CD4-positive, alpha-beta T cell treated with Interferon gamma for 1 hour (primary cell): ENCODE measurements around the gene PLPP3.
"Not testable (repeated sequence)": the region's sequence is repeated elsewhere in the genome, so short reads cannot be mapped to it uniquely, and the experiment has no call there.

ENCODE experiments used
- DNase-seq: peaks from one replicate; pipeline ENCODE4 v3.0.0-alpha.2; 2020

Gene PLPP3

GRCh38 chr1:56578963-56579875 lies at the start of gene PLPP3:
Gene PLPP3 (minus strand): TSS chr1:56579563. CDS start chr1:56579016, 547 bp downstream.
- peak; percentile 11 for DNase-seq

- no peak for DNase-seq
Measured at GRCh38 chr1:56627636-56628039, 48.3 kb upstream of the PLPP3 start.

- DNase-seq: no peak
Measured at GRCh38 chr1:56627019-56627635, 47.8 kb upstream of the PLPP3 start.

- no peak for DNase-seq
Measured at GRCh38 chr1:56626546-56626945, 47.2 kb upstream of the PLPP3 start.

DNA sequence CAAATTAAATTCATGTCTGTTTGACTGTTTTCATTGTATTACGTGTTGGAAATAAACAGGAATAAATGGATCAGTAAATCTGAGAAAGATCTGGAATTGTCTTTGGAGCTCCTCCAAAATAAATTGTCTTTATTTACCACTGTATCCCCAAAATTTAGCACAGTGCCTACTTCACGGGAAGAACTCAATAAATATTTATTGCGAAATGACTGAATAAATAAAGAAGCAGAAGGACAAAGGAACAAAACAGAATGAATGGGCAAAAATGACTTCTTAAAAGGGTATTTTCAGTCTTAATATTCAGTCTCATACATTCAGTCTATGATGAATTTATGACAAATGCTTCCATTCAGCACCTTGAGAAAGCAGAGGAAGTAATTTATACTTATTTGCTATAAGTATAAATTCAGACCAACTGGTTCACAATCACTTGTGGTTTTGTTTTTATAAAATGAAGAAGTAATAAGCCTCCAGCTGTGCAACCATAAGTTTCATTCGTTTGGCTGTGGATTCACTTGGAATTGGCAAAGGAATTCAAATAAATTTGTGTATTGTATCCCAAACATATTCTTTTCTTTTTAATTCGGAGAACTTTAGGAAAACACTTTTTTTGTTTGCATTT lies 46.6 kb upstream of the PLPP3 start:
- no peak for DNase-seq

DNA sequence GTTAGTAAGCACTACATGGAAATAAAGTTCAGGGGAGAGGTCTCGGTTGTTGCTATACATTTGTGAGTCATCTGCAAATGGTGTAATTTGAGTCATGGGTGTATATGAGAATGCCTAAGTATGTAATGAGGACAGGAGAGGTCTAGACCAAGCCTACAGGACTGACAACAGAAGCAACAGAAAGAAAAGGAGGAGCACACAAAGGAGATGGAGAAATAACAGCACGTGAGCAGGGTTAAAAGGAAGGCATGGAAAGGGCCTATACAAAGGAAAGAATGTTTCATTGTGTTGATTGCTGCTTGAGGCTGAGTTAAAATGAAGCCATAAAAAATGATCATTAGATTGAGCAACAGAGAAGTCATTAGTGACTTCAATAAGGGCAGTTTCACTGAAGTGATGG lies 37.8 kb upstream of the PLPP3 start:
- no peak for DNase-seq

DNA sequence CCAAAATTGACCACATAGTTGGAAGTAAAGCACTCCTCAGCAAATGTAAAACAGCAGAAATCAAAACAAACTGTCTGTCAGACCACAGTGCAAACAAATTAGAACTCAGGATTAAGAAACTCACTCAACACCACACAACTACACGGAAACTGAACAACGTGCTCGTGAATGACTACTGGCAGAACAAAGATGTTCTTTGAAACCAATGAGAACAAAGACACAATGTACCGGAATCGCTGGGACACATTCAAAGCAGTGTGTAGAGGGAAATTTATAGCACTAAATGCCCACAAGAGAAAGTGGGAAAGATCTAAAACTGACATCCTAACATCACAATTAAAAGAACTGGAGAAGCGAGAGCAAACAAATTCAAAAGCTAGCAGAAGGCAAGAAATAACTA lies 31.4 kb upstream of the PLPP3 start:
- DNase-seq: not testable (repeated sequence)

- not testable (repeated sequence) for DNase-seq
Measured at GRCh38 chr1:56610097-56610496, 30.7 kb upstream of the PLPP3 start.

DNA sequence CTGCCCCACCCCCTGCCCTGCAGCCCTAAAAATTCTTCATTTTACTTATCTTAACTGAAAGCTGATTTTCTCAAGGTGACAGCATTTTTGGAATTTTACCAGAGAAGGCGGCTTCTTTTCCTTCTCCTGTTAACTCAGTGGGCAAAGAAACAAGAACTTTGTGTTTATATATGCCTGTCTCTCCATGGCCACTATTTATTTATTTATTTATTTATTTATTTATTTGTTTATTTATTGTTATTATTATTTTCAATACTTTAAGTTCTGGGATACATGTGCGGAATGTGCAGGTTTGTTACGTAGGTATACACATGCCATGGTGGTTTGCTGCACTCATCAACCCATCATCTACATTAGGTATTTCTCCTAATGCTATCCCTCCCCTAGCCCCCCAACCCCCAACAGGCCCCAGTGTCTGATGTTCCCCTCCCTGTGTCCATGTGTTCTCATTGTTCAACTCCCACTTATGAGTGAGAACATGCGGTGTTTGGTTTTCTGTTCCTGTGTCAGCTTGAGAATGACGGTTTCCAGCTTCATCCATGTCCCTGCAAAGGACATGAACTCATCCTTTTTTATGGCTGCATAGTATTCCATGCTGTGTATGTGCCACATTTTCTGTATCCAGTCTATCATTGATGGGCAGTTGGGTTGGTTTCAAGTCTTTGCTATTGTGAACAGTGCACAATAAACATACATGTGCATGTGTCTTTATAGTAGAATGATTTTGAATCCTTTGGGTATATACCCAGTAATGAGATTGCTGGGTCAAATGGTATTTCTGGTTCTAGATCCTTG lies 16.2 kb upstream of the PLPP3 start:
- not testable (repeated sequence) for DNase-seq

- no peak for DNase-seq
Measured at GRCh38 chr1:56591909-56592308, 12.5 kb upstream of the PLPP3 start.

GRCh38 chr1:56590520-56591011 lies 11.2 kb upstream of the PLPP3 start:
- DNase-seq: no peak

DNA sequence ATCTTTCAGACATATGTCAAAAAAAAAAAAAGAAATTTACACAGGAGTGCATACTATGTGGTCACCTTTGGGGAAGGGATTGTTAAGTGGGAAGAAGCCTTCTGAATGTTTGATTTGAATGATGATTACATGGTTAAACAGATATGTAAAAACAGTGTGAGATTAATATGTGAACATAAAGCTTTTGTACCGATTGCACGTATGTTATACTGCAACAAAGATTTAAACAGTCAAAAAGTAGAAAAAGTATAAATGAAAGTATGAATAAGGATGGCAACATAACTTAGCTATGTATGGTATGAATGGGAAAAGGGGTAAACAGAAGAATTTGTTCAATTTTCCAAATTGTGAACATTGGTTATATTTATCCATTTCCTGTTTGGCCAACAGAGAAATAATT lies 10.0 kb upstream of the PLPP3 start:
- no peak for DNase-seq

DNA sequence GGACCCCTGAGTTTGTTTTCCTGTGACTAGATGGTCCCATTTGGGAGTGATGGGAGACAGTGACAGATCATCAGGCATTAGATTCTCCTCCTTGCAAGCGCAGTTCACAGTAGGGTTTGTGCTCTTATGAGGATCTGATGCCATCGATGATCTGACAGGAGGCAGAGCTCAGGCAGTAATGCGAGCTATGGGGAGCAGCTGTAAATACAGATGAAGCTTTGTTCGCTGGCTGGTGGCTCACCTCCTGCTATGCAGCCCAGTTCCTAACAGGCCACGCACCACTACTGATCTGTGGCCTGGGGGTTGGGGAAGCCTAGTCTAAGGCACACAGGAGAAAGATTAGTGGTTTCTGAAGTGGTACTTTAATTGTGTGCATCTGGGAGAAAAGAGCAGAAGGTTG lies 7.1 kb upstream of the PLPP3 start:
- DNase-seq: no peak

- no peak for DNase-seq
Measured at GRCh38 chr1:56585985-56586384, 6.6 kb upstream of the PLPP3 start.

GRCh38 chr1:56584910-56585528 lies 5.7 kb upstream of the PLPP3 start:
- no peak for DNase-seq

- no peak for DNase-seq
Measured at GRCh38 chr1:56583957-56584468, 4.7 kb upstream of the PLPP3 start.

DNA sequence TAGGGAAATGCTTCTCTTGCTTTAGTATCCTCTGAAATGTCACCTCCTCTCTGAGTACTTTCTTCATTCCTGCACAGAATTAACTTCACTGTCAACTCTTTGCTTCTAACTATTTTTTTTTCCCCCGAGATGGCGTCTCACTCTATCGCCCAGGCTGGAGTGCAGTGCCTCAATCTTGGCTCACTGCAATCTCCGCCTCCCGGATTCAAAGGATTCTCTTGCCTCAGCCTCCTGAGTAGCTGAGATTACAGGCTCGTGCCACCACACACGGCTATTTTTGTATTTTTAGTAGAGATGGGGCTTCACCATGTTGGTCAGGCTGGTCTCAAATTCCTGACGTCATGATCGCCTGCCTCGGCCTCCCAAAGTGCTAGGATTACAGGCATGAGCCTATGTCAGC lies 1.4 kb upstream of the PLPP3 start:
- no peak for DNase-seq

GRCh38 chr1:56578138-56578962 lies 1.0 kb downstream of the PLPP3 start:
- peak; percentile 3 for DNase-seq

- DNase-seq: no peak
Measured at GRCh38 chr1:56577406-56578137, 1.8 kb downstream of the PLPP3 start.

- DNase-seq: no peak
Measured at GRCh38 chr1:56576880-56577405, 2.4 kb downstream of the PLPP3 start.
